IMR-90 (cell line): ENCODE data around the gene NLRP3. TPM values are rescaled to one million over a fixed set of nuclear protein-coding genes. Genes with fewer than 3 reads are reported as not detected.

Experiments
- ATAC-seq: fragments of 200-7000 bp; cut with Tn5 transposase; 2 replicates; pipeline ENCODE4 v1.9.1; 2020; ENCODE audit warnings: low read depth, mild to moderate bottlenecking, moderate library complexity
- BruUV-seq: library from RNA; stranded (reverse); fragments of 400-500 nt; replicated peaks from 2 replicates; lab custom pipeline; 2021; lab: Mats Ljungman, UMichigan
- CTCF ChIA-PET: fragments of 300-600 bp; formaldehyde crosslinking; extraction: SDS; loops from one replicate; lab custom pipeline; 2021; ENCODE audit warnings: antibody characterized with exemption; lab: Yijun Ruan, JAX
- POLR2A ChIA-PET: fragments of 300-600 bp; sonication (Branson Sonifier 250); formaldehyde crosslinking; loops from one replicate; lab custom pipeline; 2022; ENCODE audit warnings: antibody characterized with exemption; ENCODE audit not compliant: unreplicated experiment; lab: Charles Lee
- DNase-seq: peaks from one replicate; pipeline ENCODE4 v3.0.0; 2013
- H2AFZ ChIP-seq: replicated peaks from 2 replicates; pipeline ENCODE3; 2013; ENCODE audit warnings: low read length, mild to moderate bottlenecking; ENCODE audit not compliant: poor library complexity
- H2AK5ac ChIP-seq: 2 replicates; pipeline ENCODE4 v1.6.1; 2013; ENCODE audit warnings: low read depth, low read length, inconsistent platforms
- H2AK9ac ChIP-seq: replicated peaks from 2 replicates; pipeline ENCODE3; 2013; ENCODE audit warnings: mild to moderate bottlenecking, low read depth, low read length, moderate library complexity; ENCODE audit not compliant: poor library complexity
- H2BK120ac ChIP-seq: 2 replicates; pipeline ENCODE4 v1.6.1; 2013; ENCODE audit warnings: low read depth, low read length, inconsistent platforms
- H2BK15ac ChIP-seq: 3 replicates; pipeline ENCODE4 v1.6.1; 2013; ENCODE audit warnings: low read depth, low read length, inconsistent platforms
- H2BK20ac ChIP-seq: 2 replicates; pipeline ENCODE4 v1.6.1; 2013; ENCODE audit warnings: low read depth, mild to moderate bottlenecking, inconsistent platforms, low read length, moderate library complexity
- H2BK5ac ChIP-seq: 2 replicates; pipeline ENCODE4 v1.6.1; 2013; ENCODE audit warnings: mild to moderate bottlenecking, low read depth, low read length, inconsistent platforms; ENCODE audit not compliant: poor library complexity, severe bottlenecking
- H3K14ac ChIP-seq: replicated peaks from 2 replicates; pipeline ENCODE4 v1.6.1; 2013; ENCODE audit warnings: low read depth, low read length, inconsistent platforms
- H3K18ac ChIP-seq: 2 replicates; pipeline ENCODE4 v1.6.1; 2013; ENCODE audit warnings: low read depth, low read length, control low read depth
- H3K23ac ChIP-seq: 2 replicates; pipeline ENCODE4 v1.6.1; 2013; ENCODE audit warnings: low read depth, low read length, inconsistent platforms
- H3K27ac ChIP-seq: 2 replicates; pipeline ENCODE4 v1.5.1; 2013; ENCODE audit warnings: mild to moderate bottlenecking, control low read depth, low read length; ENCODE audit not compliant: insufficient read depth
- H3K27me3 ChIP-seq: 2 replicates; pipeline ENCODE4 v1.6.1; 2013; ENCODE audit warnings: low read length; ENCODE audit not compliant: control insufficient read depth, insufficient read depth
- H3K36me3 ChIP-seq: 2 replicates; pipeline ENCODE4 v1.6.1; 2013; ENCODE audit warnings: low read length, mixed read lengths; ENCODE audit not compliant: control insufficient read depth, insufficient read depth
- H3K4ac ChIP-seq: 2 replicates; pipeline ENCODE4 v1.6.1; 2013; ENCODE audit warnings: low read depth, low read length, inconsistent platforms
- H3K4me1 ChIP-seq: 2 replicates; pipeline ENCODE4 v1.6.1; 2013; ENCODE audit warnings: low read length, mixed read lengths; ENCODE audit not compliant: control insufficient read depth, insufficient read depth
- H3K4me2 ChIP-seq: 2 replicates; pipeline ENCODE4 v1.6.1; 2013; ENCODE audit warnings: low read depth, mild to moderate bottlenecking, control low read depth, low read length, moderate library complexity
- H3K4me3 ChIP-seq: 2 replicates; pipeline ENCODE4 v1.5.1; 2013; ENCODE audit warnings: low read depth, mild to moderate bottlenecking, control low read depth, low read length, moderate library complexity; ENCODE audit not compliant: insufficient read depth
- H3K56ac ChIP-seq: 2 replicates; pipeline ENCODE4 v1.6.1; 2013; ENCODE audit warnings: low read length, inconsistent platforms; ENCODE audit not compliant: insufficient read depth; ENCODE audit errors: extremely low read depth
- H3K79me1 ChIP-seq, 2 experiments: 2 replicates each; pipeline ENCODE4 v1.6.1; 2013; ENCODE audit warnings: low read length in 2 of 2, inconsistent platforms in 1 of 2, low read depth in 1 of 2
- H3K9ac ChIP-seq: 2 replicates; pipeline ENCODE4 v1.6.1; 2013; ENCODE audit warnings: low read depth, low read length, control low read depth
- H3K9me1 ChIP-seq: 2 replicates; pipeline ENCODE4 v1.6.1; 2013; ENCODE audit warnings: low read length, inconsistent platforms; ENCODE audit not compliant: insufficient read depth
- H3K9me3 ChIP-seq: 2 replicates; pipeline ENCODE4 v1.6.1; 2013; ENCODE audit warnings: low read length; ENCODE audit not compliant: control insufficient read depth, insufficient read depth
- H4K20me1 ChIP-seq: 2 replicates; pipeline ENCODE4 v1.6.1; 2013; ENCODE audit warnings: low read length, inconsistent platforms; ENCODE audit not compliant: insufficient read depth
- H4K5ac ChIP-seq: 2 replicates; pipeline ENCODE4 v1.6.1; 2013; ENCODE audit warnings: mild to moderate bottlenecking, low read depth, low read length, control low read depth
- H4K8ac ChIP-seq, 2 experiments: 2 replicates each; pipeline ENCODE4 v1.6.1; 2013; ENCODE audit warnings: low read depth in 2 of 2, low read length in 2 of 2, control low read depth in 1 of 2, inconsistent platforms in 1 of 2
- H4K91ac ChIP-seq: 2 replicates; pipeline ENCODE4 v1.6.1; 2013; ENCODE audit warnings: low read depth, low read length, inconsistent platforms; ENCODE audit not compliant: insufficient read depth
- POLR2A ChIP-seq: IDR thresholded peaks from 2 replicates; pipeline ENCODE4 v1.6.1; 2012; ENCODE audit warnings: mild to moderate bottlenecking, low read depth, low read length
- RAD21 ChIP-seq: IDR thresholded peaks from 2 replicates; pipeline ENCODE4 v1.6.1; 2012; ENCODE audit warnings: low read length, improper control_type of control experiment
- WGBS, 2 experiments: methylation state at CpG; one replicate each; pipeline versions ENCODE4 v1.1.5 to v1.1.7; 2013; ENCODE audit warnings: missing lambda C conversion rate in 2 of 2; ENCODE audit not compliant: insufficient read length in 1 of 2; ENCODE audit errors: extremely low coverage in 2 of 2; 5-methylcytosine and 5-hydroxymethylcytosine counted together
- dilution Hi-C: fragments of 300-500 bp; cut with HindIII; formaldehyde crosslinking; loops from one replicate; pipeline ENCODE4 v1.14.3; 2018; ENCODE audit warnings: low sequenced_read_pairs; ENCODE audit not compliant: unreplicated experiment
- in situ Hi-C: fragments of 300-500 bp; cut with MboI; formaldehyde crosslinking; loops from 3 replicates; pipeline ENCODE4 v1.14.3; 2019; ENCODE audit warnings: low sequenced_read_pairs, inconsistent platforms, mixed read lengths
- intact Hi-C: fragments of 100-400 bp; cut with micrococcal nuclease; formaldehyde crosslinking; loops from 2 replicates; pipeline ENCODE4 v1.10.0; 2022
- polyA plus RNA-seq, 3 experiments: library from polyadenylated mRNA; depleted of rRNA; stranded (reverse); fragments of >200 nt; gene quantifications; 2 replicates each; pipeline ENCODE4 v1.2.3, GENCODE V29; 2012; ENCODE audit warnings: low replicate concordance in 1 of 3
- total RNA-seq: library from RNA; depleted of rRNA; stranded (reverse); fragments of >200 nt; gene quantifications from 2 replicates; pipeline ENCODE4 v1.2.3, GENCODE V29; 2012

Gene NLRP3
- total and polyA plus RNA-seq, 2 of the 4 experiments (the other 2 are of a cell fraction) = 0.18 TPM; not detected in 1

- H3K4me3 ChIP-seq = no peak overlapping the region
- no peak overlapping the region for H2AK5ac ChIP-seq
- no peak overlapping the region for H3K56ac ChIP-seq
- intact Hi-C loops = no loop called here
- no peaks in the 10 kb centered on the region for H3K79me1 ChIP-seq
- H4K8ac ChIP-seq = no peak overlapping the region
- no peak overlapping the region for H2AFZ ChIP-seq
- no peak overlapping the region for H3K4me2 ChIP-seq
- H3K4ac ChIP-seq = no peak overlapping the region
- DNase-seq (no peak), ATAC-seq (no peak)
- CTCF ChIA-PET = interaction anchor here (0.7 kb wide), 1 partner anchor 130 kb away, joined by 5 read pairs; no protein-coding TSS in a partner anchor
- no peaks in the 10 kb centered on the region for H3K4me1 ChIP-seq
- H3K14ac ChIP-seq = no peak overlapping the region
- POLR2A ChIA-PET = no interaction called here
- H2BK5ac ChIP-seq = no peak overlapping the region
- peaks cover 3% of the 10 kb centered on the region for H3K9me3 ChIP-seq
- dilution Hi-C loops = no loop called here
- no peaks in the 10 kb centered on the region for H3K9me1 ChIP-seq
- H4K91ac ChIP-seq = no peak overlapping the region
- H2BK20ac ChIP-seq = no peak overlapping the region
- H3K9ac ChIP-seq = no peak overlapping the region
- no peak overlapping the region for H4K5ac ChIP-seq
- no peak overlapping the region for H2BK15ac ChIP-seq
- no peaks in the 10 kb centered on the region for H3K36me3 ChIP-seq
- TF ChIP-seq RAD21 (no peak), POLR2A (no peak)
- no TSS peak for BruUV-seq
- H3K27me3 ChIP-seq = no peaks in the 10 kb centered on the region
- H2AK9ac ChIP-seq = no peak overlapping the region
- H3K23ac ChIP-seq = no peak overlapping the region
- no peaks in the 10 kb centered on the region for H4K20me1 ChIP-seq
- H3K18ac ChIP-seq = no peak overlapping the region
- in situ Hi-C loops = no loop called here
- no peak overlapping the region for H2BK120ac ChIP-seq
- H3K27ac ChIP-seq = no peak overlapping the region
- WGBS, 2 experiments = 60% methylated on average over 5 of the region's 7 CpGs; no CpG with 5 or more reads in 1 of the 2 experiments
These were observed 43.5 kb downstream of the NLRP3 start for GRCh38 chr1:247459507-247459906.
